Measurements from ENCODE around the gene DBN1.

DBN1 gene

DNA sequence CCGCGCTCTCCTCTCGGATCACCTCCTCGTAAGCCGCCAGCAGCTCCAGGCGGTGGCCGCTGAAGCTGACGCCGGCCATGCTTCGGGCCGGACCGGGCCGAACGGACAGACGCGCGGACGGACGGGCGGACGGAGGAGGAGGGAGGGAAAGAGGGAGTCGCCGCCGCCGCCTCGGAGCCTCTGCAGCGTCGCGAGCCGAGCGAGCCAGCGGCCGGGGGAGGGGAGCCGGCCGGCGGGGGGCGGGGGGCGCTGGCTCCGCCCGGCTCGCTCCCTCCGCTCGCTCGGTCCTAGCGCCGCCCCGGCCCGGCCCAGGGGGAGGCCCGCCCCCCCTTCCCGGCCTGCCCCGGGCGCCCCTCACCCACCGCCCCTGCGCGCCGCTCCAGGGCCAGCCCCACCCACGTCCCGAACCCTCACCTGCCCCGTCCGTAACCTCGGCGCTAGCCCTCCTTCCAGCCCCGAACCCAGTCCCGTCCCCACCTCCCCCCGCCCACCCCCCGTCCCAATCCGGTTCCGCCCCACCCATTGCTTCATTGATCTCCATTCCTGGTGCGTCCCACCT lies at the start of gene DBN1:
Gene DBN1 (minus strand): TSS at position 192 of the 559 bp plus-strand sequence. CDS start 113 bp downstream, at position 79.
- DNase-seq (ENCODE audit: low read depth), result no peak

DNA sequence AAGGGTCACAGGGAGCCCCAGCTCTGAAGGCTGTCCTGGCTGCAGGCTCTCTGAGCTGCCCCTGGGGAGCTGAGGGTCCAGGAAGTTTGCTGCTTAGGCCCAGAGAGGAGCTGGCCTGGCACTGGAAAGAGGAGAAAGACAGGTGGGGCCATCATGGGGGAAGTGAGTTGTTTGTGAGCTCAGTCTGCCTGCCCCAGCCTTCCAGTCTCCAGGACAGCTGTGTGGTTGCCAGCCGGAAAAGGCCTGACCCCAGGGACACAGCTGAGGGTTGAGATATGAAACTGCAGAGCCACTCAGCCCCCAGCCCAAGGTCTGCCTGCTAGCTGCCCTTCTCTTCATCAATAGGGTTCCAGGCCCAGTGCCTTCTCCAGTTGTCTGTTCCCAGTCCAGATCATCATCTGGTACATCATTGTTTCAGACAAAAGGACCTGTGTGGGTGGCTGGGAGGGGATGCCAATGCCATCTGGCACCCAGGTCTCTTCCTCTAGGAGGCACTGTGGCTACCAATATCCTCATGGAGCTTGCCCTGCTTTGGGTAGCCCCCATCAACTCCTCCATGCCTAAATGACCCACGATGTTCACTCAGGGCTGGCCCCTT lies 47.6 kb upstream of the DBN1 start:
- DNase-seq (ENCODE audit: low read depth), result no peak

DNA sequence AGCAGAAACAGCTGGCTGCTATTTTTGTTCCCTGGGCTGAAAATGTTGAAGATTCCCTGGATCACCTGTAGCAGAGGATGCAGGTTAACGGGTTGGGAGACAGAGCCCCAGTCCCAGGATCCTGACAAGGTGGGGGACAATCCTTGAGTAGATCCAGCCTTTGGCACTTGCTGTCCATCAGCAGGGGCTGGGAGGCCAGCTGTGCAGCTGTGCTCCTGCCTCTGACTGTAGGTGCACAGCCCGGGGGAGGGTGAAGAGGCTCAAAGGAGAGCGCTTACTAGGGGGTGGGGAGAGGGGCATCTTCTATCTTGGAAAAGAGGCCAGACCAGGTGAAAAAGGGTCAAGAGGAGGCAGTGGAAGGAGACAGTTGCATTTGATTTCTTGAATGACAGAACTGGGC lies 46.8 kb upstream of the DBN1 start:
- DNase-seq (ENCODE audit: low read depth), result no peak

DNA sequence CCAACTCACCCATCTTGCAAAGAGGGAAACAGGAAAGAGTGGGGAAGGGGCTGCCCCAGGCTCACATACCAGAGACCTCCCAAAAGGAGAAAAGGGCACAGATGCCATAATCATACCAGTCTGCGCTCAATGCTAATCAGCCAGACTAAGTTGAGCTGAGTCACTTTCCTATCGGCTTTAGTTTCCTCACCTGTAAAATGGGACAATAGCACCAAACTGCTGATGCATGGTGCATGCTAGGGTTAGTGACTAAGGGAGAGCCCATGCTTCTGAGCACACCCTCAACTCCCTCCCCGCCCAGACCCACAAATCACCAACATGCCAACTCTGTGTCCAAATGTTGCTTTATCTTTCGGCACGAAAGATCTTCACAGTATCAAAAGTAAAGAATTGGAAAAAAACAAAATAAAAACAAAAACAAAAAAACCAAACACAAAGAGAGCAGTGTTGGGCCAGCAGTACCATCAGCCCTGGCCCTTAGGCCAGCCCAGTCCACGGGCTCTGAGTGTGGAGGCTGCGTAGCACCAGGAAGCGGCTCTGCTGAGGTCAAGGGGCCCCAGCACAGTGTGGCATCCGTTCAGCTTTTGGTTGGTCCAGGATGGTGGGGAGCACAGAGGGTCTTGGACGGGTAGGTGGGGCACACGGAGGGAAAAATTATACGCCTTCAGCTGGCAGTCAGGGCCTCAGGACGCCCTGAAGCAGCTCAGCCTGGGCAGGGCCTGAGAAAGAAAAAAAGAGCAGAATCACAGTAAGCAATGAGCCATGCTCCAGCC lies 46.2 kb upstream of the DBN1 start:
- DNase-seq (ENCODE audit: low read depth), result no peak

DNA sequence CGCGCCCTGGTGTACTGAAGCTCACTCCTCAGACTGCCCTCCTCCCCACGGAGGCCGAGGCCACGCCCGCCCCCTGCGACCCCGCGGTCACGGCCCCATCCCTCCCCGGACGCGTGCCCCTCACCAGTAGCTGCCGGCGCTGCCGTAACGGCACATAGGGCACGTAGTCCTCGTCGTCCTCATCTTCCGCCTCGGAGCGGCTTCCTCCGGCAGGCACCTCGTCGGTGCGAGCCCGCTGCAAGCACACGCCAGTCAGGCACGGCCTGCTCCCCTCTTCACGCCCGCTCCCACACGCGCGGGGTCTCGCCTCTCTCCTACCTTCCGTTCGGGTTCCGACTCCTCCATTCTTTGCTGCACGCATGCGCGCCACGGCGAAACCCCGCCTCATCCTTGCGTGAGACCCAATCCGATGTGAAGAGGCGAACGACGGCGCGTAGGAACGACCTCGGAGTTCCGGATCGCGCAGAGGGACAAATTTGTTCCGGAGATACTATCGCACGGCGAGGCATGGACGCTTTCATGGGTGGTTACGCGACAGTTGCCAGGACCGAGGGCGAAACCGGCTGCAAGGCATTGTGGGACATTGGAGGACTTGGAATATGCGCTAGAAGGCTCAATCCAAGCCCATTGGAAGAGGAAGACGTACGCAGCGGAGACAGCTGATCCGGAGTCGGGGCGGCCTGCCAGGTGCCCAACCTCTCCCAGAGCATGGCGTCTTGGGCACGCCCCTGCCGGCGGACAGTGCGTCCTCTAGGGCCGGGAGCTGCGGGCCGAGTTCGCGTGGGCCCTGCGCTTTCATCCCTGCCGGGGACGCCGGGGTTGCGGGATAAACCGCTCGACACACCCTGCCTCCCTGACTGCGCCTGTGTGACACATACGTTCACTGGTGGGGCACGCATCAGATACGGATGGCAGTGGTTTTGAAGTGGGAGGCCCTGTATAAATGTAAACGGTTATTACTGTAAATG lies 43.5 kb upstream of the DBN1 start, which contains the start of gene DDX41:
Gene DDX41 (minus strand): TSS at position 361 of the 968 bp plus-strand sequence. CDS start 16 bp downstream, at position 345.
- peak; percentile 96 for DNase-seq (ENCODE audit: low read depth)

DNA sequence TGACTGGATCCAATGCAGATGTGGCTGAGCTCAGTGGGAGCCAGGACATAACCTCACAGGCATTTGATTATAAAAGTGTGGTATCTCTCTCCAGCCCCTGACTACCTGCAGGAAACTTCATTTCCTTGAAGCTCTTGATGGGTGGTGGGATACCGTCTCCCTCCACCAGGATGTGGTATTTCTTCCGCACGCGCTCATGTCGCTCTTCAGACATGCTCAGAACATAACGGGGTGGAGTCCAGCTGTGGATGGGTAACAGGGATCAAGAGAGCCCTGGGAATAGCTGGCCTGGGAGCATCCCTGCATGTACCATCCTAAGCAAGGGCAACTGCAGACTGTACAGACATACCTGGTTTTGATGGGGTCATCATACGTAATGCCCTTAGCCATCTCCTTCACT lies 42.1 kb upstream of the DBN1 start:
- no peak for DNase-seq (ENCODE audit: low read depth)

DNA sequence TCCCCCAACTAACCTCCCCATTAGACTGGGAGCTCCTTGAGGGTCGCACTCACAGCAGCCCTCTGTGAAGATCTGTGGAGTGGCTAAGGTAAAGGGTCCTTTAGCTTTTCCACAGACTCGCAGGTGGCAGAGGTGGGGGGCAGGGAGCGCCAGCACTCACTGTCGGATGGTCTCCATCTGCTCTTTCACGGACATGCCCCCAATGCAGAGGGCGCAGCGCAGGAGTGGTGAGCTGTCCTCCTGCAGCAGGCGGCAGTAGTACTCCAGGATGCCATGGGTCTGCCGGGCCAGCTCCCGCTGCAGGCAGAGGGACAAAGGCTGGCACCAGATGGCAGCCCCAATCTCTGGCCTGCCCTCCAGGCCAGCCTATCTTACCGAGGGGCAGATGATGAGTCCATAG lies 41.1 kb upstream of the DBN1 start:
- no peak for DNase-seq (ENCODE audit: low read depth)

DNA sequence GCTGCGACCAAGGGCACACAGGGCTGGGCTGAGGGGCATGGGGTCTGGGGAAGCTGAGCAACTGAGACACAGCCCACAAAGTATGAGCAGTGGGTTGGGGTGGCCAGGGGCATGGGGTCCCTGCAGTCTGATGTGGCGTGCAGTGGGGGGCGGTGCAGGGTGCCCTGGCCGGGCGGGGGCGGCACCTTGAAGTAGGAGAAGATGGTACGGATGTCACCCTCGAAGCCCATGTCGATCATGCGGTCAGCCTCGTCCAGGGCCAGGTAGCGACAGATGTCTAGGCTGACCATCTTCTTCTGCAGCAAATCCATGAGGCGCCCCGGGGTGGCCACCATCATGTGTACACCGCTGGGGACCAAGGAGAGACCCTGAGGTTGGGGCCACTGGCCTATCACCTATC lies 40.1 kb upstream of the DBN1 start:
- DNase-seq (ENCODE audit: low read depth), result no peak

DNA sequence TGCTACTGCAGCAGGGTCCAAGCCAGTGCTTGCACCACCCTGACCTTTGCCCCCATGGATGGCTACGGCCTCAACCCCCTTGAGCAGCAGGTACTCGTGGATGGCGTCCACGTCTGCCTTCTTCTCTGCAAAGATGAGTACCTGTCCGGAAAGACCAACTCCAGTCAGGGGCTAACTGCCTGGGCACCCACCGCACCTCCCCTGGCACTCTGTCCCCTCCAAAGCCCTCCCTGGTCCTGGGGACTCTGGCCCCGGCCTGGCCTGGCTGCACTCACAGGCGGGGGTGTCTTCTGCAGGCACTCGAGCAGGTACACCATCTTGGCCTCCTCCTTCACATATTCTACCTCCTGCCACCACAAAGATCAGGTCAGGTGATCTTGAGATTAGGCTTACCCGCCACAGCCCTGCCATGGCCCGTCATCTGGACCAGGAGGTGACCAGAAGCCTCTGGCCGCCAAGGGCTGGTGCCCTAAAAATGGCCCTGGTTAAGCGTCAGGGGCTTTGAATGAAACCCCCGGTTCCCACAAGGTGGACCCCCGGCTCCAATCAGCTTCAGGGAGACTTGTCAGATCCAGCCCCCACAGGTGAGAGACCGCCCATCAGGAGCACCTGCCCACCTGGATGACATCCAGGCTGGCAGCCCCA lies 39.4 kb upstream of the DBN1 start:
- no peak for DNase-seq (ENCODE audit: low read depth)

DNA sequence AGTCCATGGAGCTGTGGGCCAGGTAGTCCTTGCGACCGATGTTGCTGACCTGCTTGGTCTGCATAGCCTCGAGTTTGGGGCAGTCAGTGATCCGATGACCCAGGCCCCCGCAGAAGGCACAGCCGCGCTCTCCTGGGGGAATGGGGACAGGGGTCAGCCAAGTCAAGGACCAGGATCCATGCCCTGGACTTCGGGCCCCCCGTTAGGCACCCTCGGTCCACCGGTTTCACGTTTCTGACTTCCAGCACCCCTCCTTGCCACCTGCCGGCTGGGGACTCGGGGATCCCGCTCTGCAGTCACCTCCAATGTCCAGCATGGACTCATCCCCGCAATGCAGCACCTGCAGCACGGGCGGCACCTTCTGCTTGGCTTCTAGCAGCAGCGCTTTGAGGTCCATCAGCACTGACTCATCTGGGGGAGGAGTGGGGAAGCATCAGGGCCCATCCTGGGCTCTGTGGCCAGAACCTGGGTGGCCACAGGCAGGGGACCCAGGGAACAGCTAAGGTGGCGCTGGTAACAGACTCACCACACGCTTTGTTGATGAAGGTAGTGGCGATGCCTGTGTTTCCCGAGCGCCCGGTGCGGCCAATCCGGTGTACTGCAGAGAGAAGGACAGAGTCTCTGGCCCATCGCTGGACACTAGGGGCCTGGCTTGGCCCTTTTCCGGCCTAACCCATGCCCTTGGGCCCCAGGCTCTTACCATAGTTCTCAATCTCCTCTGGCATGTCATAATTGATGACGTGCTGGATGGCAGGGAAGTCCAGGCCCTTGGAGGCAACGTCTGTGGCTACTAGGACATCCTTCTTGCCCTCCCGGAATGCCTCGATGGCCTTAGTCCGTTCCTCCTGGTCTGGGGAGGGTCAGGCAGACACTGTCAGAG lies 38.6 kb upstream of the DBN1 start:
- no peak for DNase-seq (ENCODE audit: low read depth)

DNA sequence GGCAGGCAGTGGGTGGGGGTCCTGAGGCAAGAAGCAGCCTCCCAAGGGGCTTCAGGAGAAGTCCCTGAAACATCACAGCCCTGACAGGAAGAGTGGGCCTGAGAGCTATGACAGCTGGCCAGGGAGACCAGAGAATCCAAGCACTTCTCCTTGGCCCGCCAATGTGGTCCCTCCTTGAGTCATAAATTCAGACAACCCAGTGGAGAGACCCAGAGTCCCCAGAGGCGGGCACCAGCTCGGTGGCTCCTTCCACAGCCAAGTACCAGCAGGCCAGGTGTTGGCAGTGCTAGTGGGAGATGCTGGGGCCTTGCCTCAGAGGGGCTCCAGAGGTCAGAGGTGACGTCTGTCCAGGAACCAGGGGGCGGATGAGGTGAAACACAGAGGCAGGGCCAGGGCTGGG lies 37.7 kb upstream of the DBN1 start:
- no peak for DNase-seq (ENCODE audit: low read depth)

DNA sequence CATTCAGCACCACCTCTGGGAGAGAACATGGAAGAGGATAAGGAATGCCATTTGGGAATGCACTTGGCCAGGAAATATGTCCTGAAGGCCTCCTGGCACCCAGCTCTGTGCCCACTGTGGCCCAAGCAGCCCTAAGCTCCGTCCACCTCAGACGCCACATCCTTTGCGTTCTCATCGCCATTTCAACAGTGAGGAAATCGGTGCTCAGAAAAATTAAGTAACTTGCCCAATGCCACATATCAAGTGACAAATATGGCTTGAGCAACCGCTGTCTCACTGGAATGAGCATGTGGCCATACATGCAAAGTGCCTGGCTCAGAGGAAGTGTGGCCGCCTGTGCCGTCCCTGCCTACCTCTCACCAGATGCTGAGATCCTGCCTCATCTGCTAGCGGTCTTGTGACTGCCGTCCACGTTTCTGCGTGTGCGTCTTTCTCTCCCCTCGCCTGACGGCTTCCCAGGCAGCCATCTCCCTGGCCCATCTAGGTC lies 37.2 kb upstream of the DBN1 start:
- DNase-seq (ENCODE audit: low read depth), result no peak

DNA sequence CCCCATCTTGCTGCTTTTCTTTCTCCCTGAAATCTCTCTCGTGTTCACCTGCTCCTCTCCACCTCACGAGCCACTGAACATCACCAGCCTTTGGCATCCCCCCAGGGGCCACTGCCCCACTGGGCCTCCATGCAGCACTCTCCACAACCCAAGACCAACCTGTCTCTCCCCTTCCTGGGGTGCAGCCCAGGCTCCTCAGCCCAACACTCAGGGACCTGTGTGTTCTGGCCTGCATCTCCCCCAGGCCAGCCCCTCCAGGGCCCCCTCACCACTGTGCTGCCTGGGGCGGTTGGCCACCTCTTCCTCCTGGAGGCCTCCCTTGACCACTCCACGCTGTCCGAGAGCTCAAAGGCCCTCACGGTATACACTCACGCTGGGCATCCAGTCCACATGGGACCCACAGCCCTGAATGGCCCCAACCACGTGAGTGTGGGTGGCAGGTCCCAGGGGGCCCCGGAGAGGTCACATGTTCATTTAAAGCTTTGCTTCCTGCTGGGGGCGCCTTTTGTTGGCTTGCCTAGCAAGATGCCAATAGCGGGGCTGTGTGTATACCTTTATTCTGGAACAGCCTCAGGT lies 36.6 kb upstream of the DBN1 start:
- DNase-seq (ENCODE audit: low read depth), result no peak

DNA sequence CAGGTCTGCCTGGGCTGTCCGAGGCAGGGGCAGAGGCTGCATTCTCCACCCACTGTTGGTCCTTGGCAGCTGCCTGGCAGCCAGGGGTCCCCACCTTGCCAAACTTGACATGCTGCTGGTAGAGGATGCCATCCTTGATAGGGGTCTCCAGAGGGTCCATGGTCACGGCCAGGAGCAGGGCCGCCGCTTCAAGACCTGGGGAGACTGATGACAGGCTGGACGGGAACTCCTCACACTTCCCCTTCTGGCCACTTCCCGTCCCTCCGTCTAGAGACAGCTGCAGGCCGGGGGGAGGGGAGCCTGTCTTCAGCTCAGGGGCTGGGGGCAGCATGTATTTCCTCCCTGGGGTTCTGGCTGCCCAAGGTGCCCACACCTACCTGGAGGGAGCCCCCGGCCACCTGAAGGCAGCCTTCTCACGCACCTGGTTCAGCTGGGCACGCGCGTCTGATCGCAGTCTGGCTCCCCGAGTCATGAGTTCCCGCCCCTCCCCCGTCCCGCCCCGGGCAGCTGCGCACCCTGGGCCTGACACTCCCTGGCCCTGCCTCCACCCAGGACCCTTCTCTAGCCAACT lies 36.0 kb upstream of the DBN1 start, which contains the start of gene DOK3:
Gene DOK3 (minus strand): TSS at position 446 of the 571 bp plus-strand sequence. CDS start 286 bp downstream, at position 160.
- DNase-seq (ENCODE audit: low read depth), result no peak

DNA sequence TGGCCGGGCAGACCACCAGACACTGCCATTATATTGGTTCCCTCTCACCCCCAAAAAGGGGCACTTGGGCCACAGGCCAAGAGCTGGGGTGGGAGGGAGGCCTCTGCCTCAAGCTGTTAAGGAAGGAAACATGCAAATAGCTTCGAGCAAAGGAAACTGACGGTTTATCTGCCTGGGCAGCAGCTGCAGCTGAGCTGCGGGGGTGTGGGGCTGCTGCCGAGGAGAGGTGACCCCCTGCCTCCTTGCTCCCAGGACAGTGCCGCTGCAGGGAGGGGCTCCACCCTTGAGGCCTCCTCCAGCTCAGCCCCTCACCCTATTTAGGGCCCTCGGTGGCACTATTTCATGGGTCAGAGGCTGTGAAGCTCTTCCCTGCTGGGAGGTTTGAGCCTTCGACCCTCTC lies 35.4 kb upstream of the DBN1 start:
- DNase-seq (ENCODE audit: low read depth), result no peak

DNA sequence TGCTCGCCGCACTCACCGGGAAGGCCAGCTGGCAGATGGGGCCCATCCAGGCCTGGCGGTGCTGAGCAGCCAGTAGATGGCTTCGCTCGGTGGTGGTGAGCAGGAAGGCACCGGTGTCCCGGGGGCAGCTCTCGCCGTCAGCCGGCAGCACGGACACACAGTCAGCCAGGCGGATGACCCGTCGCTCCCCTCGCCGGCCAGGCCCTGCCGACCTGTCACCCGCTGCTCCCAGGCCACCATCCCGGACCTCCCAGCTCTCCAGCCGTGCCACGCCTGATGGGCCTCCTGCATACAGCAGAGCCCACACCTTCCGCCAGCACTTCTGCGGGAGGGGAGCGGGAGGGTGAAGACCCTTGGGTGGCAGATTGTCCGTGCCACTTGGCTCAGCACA lies 34.8 kb upstream of the DBN1 start:
- no peak for DNase-seq (ENCODE audit: low read depth)

DNA sequence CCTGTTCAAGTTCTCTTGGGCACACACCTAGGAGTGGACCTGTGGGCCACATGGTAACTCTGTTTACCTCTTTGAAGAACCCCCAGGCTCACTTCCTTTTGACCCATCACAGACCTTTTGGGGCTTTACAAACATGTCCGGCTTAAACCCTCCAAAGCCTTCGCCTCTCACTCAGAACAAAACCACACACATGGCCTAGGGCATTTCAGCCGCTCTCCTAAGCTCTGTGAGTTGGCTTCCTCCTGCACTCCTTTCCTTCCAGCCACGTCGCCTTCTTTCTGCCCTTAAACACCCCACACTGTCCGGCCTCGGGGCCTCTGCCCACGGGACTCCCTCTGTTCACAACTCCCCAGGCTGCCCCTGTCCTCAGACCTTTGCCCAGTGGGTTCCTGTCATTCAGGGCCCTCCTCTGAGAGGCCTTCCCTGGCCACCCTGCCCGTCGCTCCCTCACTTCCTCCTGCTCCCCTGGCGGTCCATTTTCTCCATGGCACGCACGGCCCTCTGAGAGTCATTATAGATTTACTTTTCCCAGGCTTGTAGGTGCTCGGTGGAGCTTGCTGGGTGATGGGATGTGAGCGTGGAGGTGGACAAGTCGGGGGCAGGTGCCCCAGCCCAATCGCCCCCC lies 34.3 kb upstream of the DBN1 start:
- DNase-seq (ENCODE audit: low read depth), result no peak

DNA sequence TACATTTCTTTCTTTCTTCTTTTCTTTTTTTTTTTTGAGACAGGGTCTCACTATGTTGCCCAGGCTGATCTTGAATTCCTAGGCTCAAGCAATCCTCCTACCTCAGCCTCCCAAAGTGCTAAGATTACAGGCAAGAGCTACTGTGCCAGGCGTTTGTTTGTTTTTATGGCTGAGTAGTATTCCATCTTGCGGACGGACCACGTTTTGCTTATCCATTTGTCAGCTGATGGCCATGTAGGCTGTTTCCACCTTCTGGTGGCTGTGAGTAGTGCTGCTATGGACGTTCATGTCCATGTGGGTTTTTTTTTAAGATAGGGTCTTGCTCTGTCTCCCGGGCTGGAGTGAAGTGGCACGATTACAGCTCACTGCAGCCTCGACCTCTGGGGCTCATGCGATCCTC lies 33.7 kb upstream of the DBN1 start:
- no peak for DNase-seq (ENCODE audit: low read depth)

DNA sequence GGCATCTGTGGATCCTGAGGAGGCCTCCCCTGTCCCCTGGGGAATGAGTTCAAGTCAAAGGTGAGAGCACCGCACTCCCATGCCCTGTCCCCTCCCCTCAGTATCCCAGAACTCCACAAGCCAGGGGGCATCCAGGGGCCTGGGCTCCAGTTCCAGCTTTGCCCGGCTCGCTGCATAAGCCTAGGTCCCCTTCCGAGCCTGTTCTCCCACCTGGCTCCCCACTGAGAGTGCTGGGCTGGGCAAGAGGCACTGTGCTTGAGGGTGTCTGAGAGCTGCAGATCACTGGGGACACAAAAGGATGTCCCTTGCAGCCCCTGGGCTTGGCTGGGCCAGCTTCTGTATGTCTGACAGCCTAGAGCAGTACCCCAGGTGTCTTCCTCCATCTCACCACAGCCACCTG lies 31.6 kb upstream of the DBN1 start:
- no peak for DNase-seq (ENCODE audit: low read depth)

Measured in CMK (cell line).